Left lobe of liver (tissue), 2 donors: ENCODE measurements around the gene LYRM4. TPM values are rescaled to one million over a fixed set of nuclear protein-coding genes. Genes with fewer than 3 reads are reported as not detected.

Source experiments
- ATAC-seq: fragments of 200-7000 bp; cut with Tn5 transposase; one replicate; pipeline ENCODE4 v1.9.1; 2020; ENCODE audit warnings: mild to moderate bottlenecking, moderate library complexity
- DNase-seq: peaks from one replicate; pipeline ENCODE4 v3.0.0-alpha.2; 2020; ENCODE audit warnings: low spot score
- total RNA-seq: library from RNA; stranded (reverse); gene quantifications from one replicate; pipeline ENCODE4 v1.2.1, GENCODE V29; 2021
- donor health status: DM: no; HTN: no; CAD: no; lungs with moderate emphysema.
- donor health status: DM: no; HTN: yes; CAD: no.

The LYRM4 gene
- total RNA-seq, 1 donor from 2014 or later, result 7.7 TPM

GRCh38 chr6:5105146-5105545 lies 155.6 kb downstream of the LYRM4 start:
- ATAC-seq (no peak), DNase-seq (no peak)

- ATAC-seq, result no peak
- DNase-seq, result no peak
Measured at GRCh38 chr6:5104667-5105066, 156.1 kb downstream of the LYRM4 start.

GRCh38 chr6:5103250-5103649 lies 157.5 kb downstream of the LYRM4 start:
- ATAC-seq, result no peak
- DNase-seq, result no peak

- DNase-seq (no peak), ATAC-seq (no peak)
Measured at GRCh38 chr6:5102267-5102970, 158.3 kb downstream of the LYRM4 start.

GRCh38 chr6:5100806-5101205 lies 159.9 kb downstream of the LYRM4 start:
- DNase-seq, result no peak
- no peak for ATAC-seq

- ATAC-seq (no peak), DNase-seq (no peak)
Measured at GRCh38 chr6:5099537-5099936, 161.2 kb downstream of the LYRM4 start.

GRCh38 chr6:5098501-5099270 lies 162.1 kb downstream of the LYRM4 start:
- DNase-seq (no peak), ATAC-seq (no peak)

GRCh38 chr6:5096482-5096881 lies 164.3 kb downstream of the LYRM4 start:
- no peak for DNase-seq
- no peak for ATAC-seq

GRCh38 chr6:5095236-5095635 lies 165.5 kb downstream of the LYRM4 start:
- no peak for ATAC-seq
- DNase-seq, result no peak

GRCh38 chr6:5094327-5094726 lies 166.4 kb downstream of the LYRM4 start:
- no peak for ATAC-seq

GRCh38 chr6:5093231-5094015 lies 167.3 kb downstream of the LYRM4 start:
- ATAC-seq, result no peak
- DNase-seq, result no peak

More at GRCh38 chr6:5094327-5094726, 166.4 kb downstream of the LYRM4 start:
- DNase-seq, result no peak

GRCh38 chr6:5091210-5092069 lies 169.3 kb downstream of the LYRM4 start:
- no peak for ATAC-seq
- no peak for DNase-seq

- DNase-seq, result no peak
- ATAC-seq, result no peak
Measured at GRCh38 chr6:5090603-5091002, 170.1 kb downstream of the LYRM4 start.

GRCh38 chr6:5089481-5090438 lies 171.0 kb downstream of the LYRM4 start:
- DNase-seq, result no peak
- no peak for ATAC-seq

GRCh38 chr6:5088780-5089179 lies 172.0 kb downstream of the LYRM4 start:
- no peak for ATAC-seq
- DNase-seq, result no peak

GRCh38 chr6:5087389-5087788 lies 173.4 kb downstream of the LYRM4 start:
- ATAC-seq (no peak), DNase-seq (peak; percentile 51)

GRCh38 chr6:5086294-5086890 lies 174.4 kb downstream of the LYRM4 start:
- ATAC-seq, result no peak
- DNase-seq, result no peak

GRCh38 chr6:5085648-5086293 lies 175.0 kb downstream of the LYRM4 start:
- DNase-seq, result peak; percentile 56
- ATAC-seq, result peak; percentile 61
